Esophagus squamous epithelium (tissue), 5 donors: ENCODE measurements around the gene DBNL. TPM values are rescaled to one million over a fixed set of nuclear protein-coding genes. Genes with fewer than 3 reads are reported as not detected.

Source experiments
- DNase-seq: peaks from one replicate; lab custom pipeline; 2025; lab: John Stamatoyannopoulos, UW
- H3K27ac ChIP-seq, 4 donors: fragments of 200-600 bp; sonication (generic); one replicate each; pipeline ENCODE4 v1.5.1; 2016 to 2019; ENCODE audit warnings: mild to moderate bottlenecking in 1 of 4
- H3K27me3 ChIP-seq, 4 donors: fragments of 200-600 bp; sonication (generic); 1 replicate in 3 of 4; 2 replicates in 1 of 4; pipeline versions ENCODE4 v1.5.1 to v1.6.0; 2017 to 2021; ENCODE audit warnings: antibody characterized with exemption in 1 of 4
- H3K36me3 ChIP-seq, 3 donors: fragments of 200-600 bp; sonication (generic); one replicate each; pipeline ENCODE4 v1.5.1; 2016 to 2019
- H3K4me1 ChIP-seq, 3 donors: fragments of 200-600 bp; sonication (generic); one replicate each; pipeline ENCODE4 v1.5.1; 2017 to 2019
- H3K4me3 ChIP-seq, 4 donors: fragments of 200-600 bp; sonication (generic); 1 replicate in 3 of 4; 2 replicates in 1 of 4; pipeline ENCODE4 v1.5.1; 2016 to 2019; ENCODE audit warnings: mild to moderate bottlenecking in 2 of 4, moderate library complexity in 1 of 4
- H3K9me3 ChIP-seq, 3 donors: fragments of 200-600 bp; sonication (generic); one replicate each; pipeline ENCODE4 v1.5.1; 2016 to 2019
- CTCF ChIP-seq, 6 experiments: fragments of 450-650 bp in 4 of 6; fragments of 200-600 bp in 2 of 6; sonication (generic) in 2 of 6; IDR thresholded peaks; one replicate each; pipeline ENCODE4 v1.5.1; 2016 to 2019; ENCODE audit warnings: antibody characterized with exemption in 6 of 6, mild to moderate bottlenecking in 4 of 6, moderate library complexity in 4 of 6
- POLR2A ChIP-seq, 4 donors: fragments of 450-650 bp; IDR thresholded peaks; one replicate each; pipeline ENCODE4 v1.6.1; 2017; ENCODE audit warnings: antibody characterized with exemption in 4 of 4, mild to moderate bottlenecking in 4 of 4, moderate library complexity in 3 of 4
- WGBS, 2 donors: methylation state at CpG; one replicate each; pipeline ENCODE4 v1.1.5; 2018; 5-methylcytosine and 5-hydroxymethylcytosine counted together
- intact Hi-C: fragments of 100-400 bp; cut with DNase I; formaldehyde crosslinking; loops from one replicate; pipeline ENCODE4 v1.15.0; 2022
- total RNA-seq, 4 donors: library from RNA; depleted of rRNA; stranded (reverse); fragments of >200 nt; gene quantifications; one replicate each; pipeline ENCODE4 v1.1.0, GENCODE V29; 2016
- donor health status: DM: yes; HTN: yes; CAD: no.

DBNL gene
- total RNA-seq, 4 donors from 2014 or later, result 185 to 337 (median 225) TPM

- TF ChIP-seq POLR2A (IDR thresholded peaks at IDR 0.05), result no peak
- TF ChIP-seq CTCF (IDR thresholded peaks at IDR 0.05), result no peak
- Histone ChIP-seq H3K27me3 (no peaks in the 10 kb centered on the region), H3K4me1 (peaks cover 40 to 97% (median 43%) of the 10 kb centered on the region in 3 donors), H3K27ac (peak overlapping the region; percentile 76 to 88 (median 86)), H3K36me3 (peaks cover 37 to 83% (median 44%) of the 10 kb centered on the region in 3 donors), H3K9me3 (no peaks in the 10 kb centered on the region), H3K4me3 (no peak overlapping the region)
- intact Hi-C loops, result no loop called here
- DNase-seq, result no peak
- 60 to 78% methylated on average over 9 to 12 of the region's 17 CpGs for WGBS, 2 donors
These were observed 31.0 kb downstream of the DBNL start for GRCh38 chr7:44075296-44076075.

- 89% methylated on average over 5 of the region's 20 CpGs; no CpG with 5 or more reads in 1 of the 2 donors for WGBS, 2 donors
- TF ChIP-seq CTCF (IDR thresholded peaks at IDR 0.05), result no peak
- TF ChIP-seq POLR2A (IDR thresholded peaks at IDR 0.05), result no peak
- Histone ChIP-seq H3K4me1 (peaks cover 40 to 97% (median 46%) of the 10 kb centered on the region in 3 donors), H3K4me3 (no peak overlapping the region), H3K9me3 (no peaks in the 10 kb centered on the region), H3K27me3 (no peaks in the 10 kb centered on the region), H3K27ac (peak overlapping the region; percentile 5 to 88 (median 56)), H3K36me3 (peaks cover 38 to 86% (median 47%) of the 10 kb centered on the region in 3 donors)
- intact Hi-C loops, result no loop called here
- DNase-seq, result no peak
These were observed 31.8 kb downstream of the DBNL start for GRCh38 chr7:44076101-44076895.

GRCh38 chr7:44077061-44077460 is 32.6 kb downstream of the DBNL start:
- intact Hi-C loops, result no loop called here
- no peak for DNase-seq
- Histone ChIP-seq H3K36me3 (peaks cover 38 to 86% (median 47%) of the 10 kb centered on the region in 3 donors), H3K4me1 (peaks cover 36 to 97% (median 44%) of the 10 kb centered on the region in 3 donors), H3K9me3 (no peaks in the 10 kb centered on the region), H3K4me3 (no peak overlapping the region), H3K27ac (peak overlapping the region in 2 of 4 donors; percentile 1 to 8), H3K27me3 (no peaks in the 10 kb centered on the region)
- WGBS, 2 donors, result 85 to 88% methylated on average over 9 of the region's 9 CpGs
- no peak for TF ChIP-seq POLR2A (IDR thresholded peaks at IDR 0.05)
- TF ChIP-seq CTCF (IDR thresholded peaks at IDR 0.05), result no peak

GRCh38 chr7:44077681-44078091 is 33.2 kb downstream of the DBNL start:
- TF ChIP-seq CTCF (IDR thresholded peaks at IDR 0.05) (no peak), POLR2A (IDR thresholded peaks at IDR 0.05) (no peak)
- WGBS, 2 donors, result 51 to 54% methylated on average over 4 to 5 of the region's 5 CpGs
- Histone ChIP-seq H3K27me3 (no peaks in the 10 kb centered on the region), H3K36me3 (peaks cover 38 to 82% (median 47%) of the 10 kb centered on the region in 3 donors), H3K9me3 (no peaks in the 10 kb centered on the region), H3K4me1 (peaks cover 30 to 91% (median 38%) of the 10 kb centered on the region in 3 donors), H3K27ac (peak overlapping the region in 2 of 4 donors; percentile 7 to 8), H3K4me3 (no peak overlapping the region)
- intact Hi-C loops, result no loop called here
- no peak for DNase-seq
